MCF 10A (cell line): ENCODE data around the gene HS3ST6. TPM values are rescaled to one million over a fixed set of nuclear protein-coding genes. Genes with fewer than 3 reads are reported as not detected.

Experiments
- BruUV-seq: library from RNA; stranded (reverse); fragments of 400-500 nt; replicated peaks from 2 replicates; lab custom pipeline; 2021; lab: Mats Ljungman, UMichigan
- CTCF ChIA-PET: fragments of 300-600 bp; sonication (Branson Sonifier 250); formaldehyde crosslinking; extraction: SDS; loops from one replicate; lab custom pipeline; 2021; ENCODE audit warnings: antibody characterized with exemption, inconsistent platforms; lab: Yijun Ruan, JAX
- POLR2A ChIA-PET: fragments of 300-600, 350-650 bp; sonication (Branson Sonifier 250); formaldehyde crosslinking; extraction: SDS; loops from one replicate; lab custom pipeline; 2020; ENCODE audit warnings: antibody characterized with exemption, inconsistent platforms; lab: Yijun Ruan, JAX
- DNase-seq: peaks from one replicate; pipeline ENCODE4 v3.0.0-alpha.2; 2018; ENCODE audit not compliant: unreplicated experiment
- H3K27ac Mint-ChIP-seq: one replicate; pipeline ENCODE4 v1.8.0; 2022; ENCODE audit warnings: mild to moderate bottlenecking, low read depth, mixed read lengths; ENCODE audit not compliant: unreplicated experiment
- H3K27me3 Mint-ChIP-seq: one replicate; pipeline ENCODE4 v1.8.0; 2022; ENCODE audit warnings: mixed read lengths; ENCODE audit not compliant: insufficient read depth, unreplicated experiment
- H3K36me3 Mint-ChIP-seq: one replicate; pipeline ENCODE4 v1.8.0; 2022; ENCODE audit warnings: mild to moderate bottlenecking, moderate library complexity, mixed read lengths; ENCODE audit not compliant: insufficient read depth, unreplicated experiment
- H3K4me1 Mint-ChIP-seq: one replicate; pipeline ENCODE4 v1.8.0; 2022; ENCODE audit warnings: mixed read lengths; ENCODE audit not compliant: insufficient read depth, unreplicated experiment
- H3K4me3 Mint-ChIP-seq: one replicate; pipeline ENCODE4 v1.8.0; 2022; ENCODE audit warnings: mild to moderate bottlenecking, moderate library complexity, mixed read lengths; ENCODE audit not compliant: unreplicated experiment
- H3K9me3 Mint-ChIP-seq: one replicate; pipeline ENCODE4 v1.8.0; 2022; ENCODE audit warnings: mixed read lengths; ENCODE audit not compliant: unreplicated experiment
- CTCF ChIP-seq: fragments of 200-600 bp; IDR thresholded peaks from one replicate; pipeline ENCODE4 v1.8.0; 2022; ENCODE audit warnings: antibody characterized with exemption, mild to moderate bottlenecking; ENCODE audit not compliant: unreplicated experiment
- intact Hi-C: fragments of 100-400 bp; cut with micrococcal nuclease; formaldehyde crosslinking; loops from 2 replicates; pipeline ENCODE4 v1.14.1; 2022
- total RNA-seq: library from RNA; stranded (reverse); gene quantifications from 2 replicates; pipeline ENCODE4 v1.2.3, GENCODE V29; 2022

Gene HS3ST6
- total RNA-seq, 1 experiment from 2014 or later = not detected

GRCh38 chr16:1913327-1914083, 4.7 kb downstream of the HS3ST6 start:
- H3K9me3 Mint-ChIP-seq = no peaks in the 10 kb centered on the region
- intact Hi-C loops = no loop called here
- no peak for TF ChIP-seq CTCF
- no peak overlapping the region for H3K4me3 Mint-ChIP-seq
- H3K27ac Mint-ChIP-seq = no peak overlapping the region
- H3K27me3 Mint-ChIP-seq = peaks cover 16% of the 10 kb centered on the region
- H3K36me3 Mint-ChIP-seq = no peaks in the 10 kb centered on the region
- ChIA-PET CTCF (interaction anchor here (1.0 to 1.2 kb wide), 2 partner anchors 13 kb away, joined by 3 to 4 read pairs; no protein-coding TSS in a partner anchor), POLR2A (interaction anchor here (0.7 to 0.9 kb wide), 2 partner anchors 130 to 302 kb away, joined by 3 read pairs; no protein-coding TSS in a partner anchor)
- no TSS peak for BruUV-seq
- DNase-seq = peak; percentile 58
- H3K4me1 Mint-ChIP-seq = no peaks in the 10 kb centered on the region

- intact Hi-C loops = no loop called here
Measured at GRCh38 chr16:1912215-1912543, 6.0 kb downstream of the HS3ST6 start.

GRCh38 chr16:1911467-1912214, 6.6 kb downstream of the HS3ST6 start:
- no peak overlapping the region for H3K27ac Mint-ChIP-seq
- BruUV-seq = no TSS peak
- intact Hi-C loops = no loop called here
- no peak overlapping the region for H3K4me3 Mint-ChIP-seq
- POLR2A ChIA-PET = no interaction called here
- no peak for DNase-seq
- CTCF ChIA-PET = interaction anchor here (0.6 to 1.2 kb wide), 2 partner anchors 12 to 18 kb away, joined by 3 read pairs; no protein-coding TSS in a partner anchor
- no peak for TF ChIP-seq CTCF
- no peaks in the 10 kb centered on the region for H3K36me3 Mint-ChIP-seq
- H3K4me1 Mint-ChIP-seq = no peaks in the 10 kb centered on the region
- H3K9me3 Mint-ChIP-seq = no peaks in the 10 kb centered on the region
- H3K27me3 Mint-ChIP-seq = peaks cover 8% of the 10 kb centered on the region

More at GRCh38 chr16:1912215-1912543, 6.0 kb downstream of the HS3ST6 start:
- Mint-ChIP-seq H3K27ac (no peak overlapping the region), H3K27me3 (peaks cover 12% of the 10 kb centered on the region), H3K36me3 (no peaks in the 10 kb centered on the region), H3K4me1 (no peaks in the 10 kb centered on the region), H3K9me3 (no peaks in the 10 kb centered on the region), H3K4me3 (no peak overlapping the region)
- POLR2A ChIA-PET = no interaction called here
- BruUV-seq = no TSS peak
- DNase-seq = no peak
- CTCF ChIA-PET = interaction anchor here (0.6 to 1.2 kb wide), 2 partner anchors 11 to 17 kb away, joined by 3 read pairs; no protein-coding TSS in a partner anchor
- TF ChIP-seq CTCF = no peak

- POLR2A ChIA-PET = interaction anchor here (1.2 kb wide), 1 partner anchor 10 kb away, joined by 3 read pairs; no protein-coding TSS in a partner anchor
- H3K27me3 Mint-ChIP-seq = peaks cover 11% of the 10 kb centered on the region
- intact Hi-C loops = no loop called here
- no peak overlapping the region for H3K27ac Mint-ChIP-seq
- TF ChIP-seq CTCF = no peak
- CTCF ChIA-PET = no interaction called here
- H3K4me1 Mint-ChIP-seq = no peaks in the 10 kb centered on the region
- H3K36me3 Mint-ChIP-seq = peaks cover 2% of the 10 kb centered on the region
- no peak overlapping the region for H3K4me3 Mint-ChIP-seq
- no peaks in the 10 kb centered on the region for H3K9me3 Mint-ChIP-seq
- no peak for DNase-seq
- BruUV-seq = no TSS peak
Measured at GRCh38 chr16:1909561-1910231, 8.5 kb downstream of the HS3ST6 start.
